Measurements from ENCODE around the gene GBP3.
"Not testable (repeated sequence)": the region's sequence is repeated elsewhere in the genome, so short reads cannot be mapped to it uniquely, and the experiment has no call there.

GRCh38 chr1:88981506-88981905 lies 41.2 kb downstream of the GBP3 start:
- TF ChIP-seq SIN3A (IDR thresholded peaks at IDR 0.05; ENCODE audit: low read depth, low read length); HDGF (IDR thresholded peaks at IDR 0.05); ZBED1 (IDR thresholded peaks at IDR 0.05; ENCODE audit: borderline replicate concordance); EP300 (IDR thresholded peaks at IDR 0.05; ENCODE audit: borderline replicate concordance in 1 of 2, control insufficient read depth in 1 of 2, low read depth in 2 of 2, low read length in 2 of 2); TAF1 (IDR thresholded peaks at IDR 0.05; ENCODE audit: borderline replicate concordance, low read depth, low read length); POLR2A (IDR thresholded peaks at IDR 0.05; ENCODE audit: low read depth, low read length); NFYA (IDR thresholded peaks at IDR 0.05; ENCODE audit: borderline replicate concordance, low read depth, low read length); NFIC (IDR thresholded peaks at IDR 0.05; ENCODE audit: low read depth, low read length); USF2 (IDR thresholded peaks at IDR 0.05; ENCODE audit: borderline replicate concordance, low read depth, low read length); HDAC6 (IDR thresholded peaks at IDR 0.05; ENCODE audit: unreplicated experiment); GATAD2B (conservative IDR thresholded peaks at IDR 0.05; ENCODE audit: low read depth): not testable (repeated sequence)
- TF ChIP-seq, protein P1, sequence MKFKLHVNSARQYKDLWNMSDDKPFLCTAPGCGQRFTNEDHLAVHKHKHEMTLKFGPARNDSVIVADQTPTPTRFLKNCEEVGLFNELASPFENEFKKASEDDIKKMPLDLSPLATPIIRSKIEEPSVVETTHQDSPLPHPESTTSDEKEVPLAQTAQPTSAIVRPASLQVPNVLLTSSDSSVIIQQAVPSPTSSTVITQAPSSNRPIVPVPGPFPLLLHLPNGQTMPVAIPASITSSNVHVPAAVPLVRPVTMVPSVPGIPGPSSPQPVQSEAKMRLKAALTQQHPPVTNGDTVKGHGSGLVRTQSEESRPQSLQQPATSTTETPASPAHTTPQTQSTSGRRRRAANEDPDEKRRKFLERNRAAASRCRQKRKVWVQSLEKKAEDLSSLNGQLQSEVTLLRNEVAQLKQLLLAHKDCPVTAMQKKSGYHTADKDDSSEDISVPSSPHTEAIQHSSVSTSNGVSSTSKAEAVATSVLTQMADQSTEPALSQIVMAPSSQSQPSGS (IDR thresholded peaks at IDR 0.05; ENCODE audit: low read length), result not testable (repeated sequence)
